Gastroesophageal sphincter (tissue), 3 donors: Measurements from ENCODE around the gene PCDH18.

Experiments used
- POLR2AphosphoS5 ChIP-seq: sonication (generic); formaldehyde crosslinking; IDR thresholded peaks from one replicate; pipeline ENCODE4 v1.6.1; 2017; ENCODE audit warnings: antibody characterized with exemption
- TF ChIP-seq, protein P1 (sequence below), 4 experiments: fragments of 200-600 bp in 2 of 4; fragments of 450-650 bp in 2 of 4; sonication (generic) in 1 of 4; IDR thresholded peaks; one replicate each; pipeline ENCODE4 v1.5.1; 2017 to 2019; ENCODE audit warnings: antibody characterized with exemption in 4 of 4, mild to moderate bottlenecking in 2 of 4, moderate library complexity in 2 of 4

- TF ChIP-seq, protein P1, sequence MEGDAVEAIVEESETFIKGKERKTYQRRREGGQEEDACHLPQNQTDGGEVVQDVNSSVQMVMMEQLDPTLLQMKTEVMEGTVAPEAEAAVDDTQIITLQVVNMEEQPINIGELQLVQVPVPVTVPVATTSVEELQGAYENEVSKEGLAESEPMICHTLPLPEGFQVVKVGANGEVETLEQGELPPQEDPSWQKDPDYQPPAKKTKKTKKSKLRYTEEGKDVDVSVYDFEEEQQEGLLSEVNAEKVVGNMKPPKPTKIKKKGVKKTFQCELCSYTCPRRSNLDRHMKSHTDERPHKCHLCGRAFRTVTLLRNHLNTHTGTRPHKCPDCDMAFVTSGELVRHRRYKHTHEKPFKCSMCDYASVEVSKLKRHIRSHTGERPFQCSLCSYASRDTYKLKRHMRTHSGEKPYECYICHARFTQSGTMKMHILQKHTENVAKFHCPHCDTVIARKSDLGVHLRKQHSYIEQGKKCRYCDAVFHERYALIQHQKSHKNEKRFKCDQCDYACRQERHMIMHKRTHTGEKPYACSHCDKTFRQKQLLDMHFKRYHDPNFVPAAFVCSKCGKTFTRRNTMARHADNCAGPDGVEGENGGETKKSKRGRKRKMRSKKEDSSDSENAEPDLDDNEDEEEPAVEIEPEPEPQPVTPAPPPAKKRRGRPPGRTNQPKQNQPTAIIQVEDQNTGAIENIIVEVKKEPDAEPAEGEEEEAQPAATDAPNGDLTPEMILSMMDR (IDR thresholded peaks at IDR 0.05) = no peak
- no peak for TF ChIP-seq POLR2AphosphoS5
Measured at GRCh38 chr4:137533855-137534254, 1.6 kb upstream of the PCDH18 start.
